Uterus (tissue), 4 donors: Measurements from ENCODE around the gene LTB4R2. TPM values are rescaled to one million over a fixed set of nuclear protein-coding genes. Genes with fewer than 3 reads are reported as not detected.

Experiments used
- DNase-seq, 2 donors: peaks; one replicate each; pipeline ENCODE4 v3.0.0-alpha.2; 2019 to 2020
- H3K27ac ChIP-seq, 2 donors: fragments of 200-600 bp; sonication (generic); 1 replicate in 1 of 2; 2 replicates in 1 of 2; pipeline ENCODE4 v1.5.1; 2016 to 2018
- H3K27me3 ChIP-seq, 2 donors: fragments of 200-600 bp; sonication (generic); one replicate each; pipeline ENCODE4 v1.5.1; 2018 to 2019; ENCODE audit warnings: control low read depth in 1 of 2
- H3K36me3 ChIP-seq, 2 donors: fragments of 200-600 bp; sonication (generic); one replicate each; pipeline ENCODE4 v1.5.1; 2019; ENCODE audit warnings: control low read depth in 1 of 2
- H3K4me1 ChIP-seq, 2 donors: fragments of 200-600 bp; sonication (generic); one replicate each; pipeline ENCODE4 v1.5.1; 2018 to 2019; ENCODE audit warnings: control low read depth in 1 of 2
- H3K4me3 ChIP-seq, 2 donors: fragments of 200-600 bp; sonication (generic); 1 replicate in 1 of 2; 2 replicates in 1 of 2; pipeline ENCODE4 v1.5.1; 2018 to 2019; ENCODE audit warnings: mild to moderate bottlenecking in 1 of 2
- H3K9me3 ChIP-seq, 2 donors: fragments of 200-600 bp; sonication (generic); one replicate each; pipeline ENCODE4 v1.5.1; 2019; ENCODE audit warnings: control low read depth in 1 of 2
- POLR2A ChIP-seq, 2 donors: fragments of 450-650 bp; IDR thresholded peaks; one replicate each; pipeline ENCODE4 v1.6.1; 2016; ENCODE audit warnings: antibody characterized with exemption in 2 of 2, mild to moderate bottlenecking in 1 of 2, moderate library complexity in 1 of 2
- intact Hi-C: fragments of 100-400 bp; cut with DNase I; formaldehyde crosslinking; loops from one replicate; pipeline ENCODE4 v1.15.1; 2023; ENCODE audit warnings: low total_unique reads
- total RNA-seq, 4 donors: library from RNA; depleted of rRNA in 3 of 4; stranded (reverse); fragments of >200 nt in 3 of 4; gene quantifications; one replicate each; pipeline versions ENCODE4 v1.1.0 to v1.2.4, GENCODE V29; 2014 to 2023
- TF ChIP-seq, protein P1 (sequence below), 4 experiments: fragments of 200-600 bp in 2 of 4; fragments of 450-650 bp in 2 of 4; sonication (generic) in 2 of 4; IDR thresholded peaks; one replicate each; pipeline ENCODE4 v1.5.1; 2016 to 2019; ENCODE audit warnings: antibody characterized with exemption in 4 of 4, mild to moderate bottlenecking in 2 of 4, moderate library complexity in 1 of 4
- donor health status: DM: yes; HTN: yes; CAD: no.

LTB4R2 gene
- total RNA-seq, 4 donors from 2014 or later: 1.0 to 7.1 (median 5.6) TPM; not detected in 1

DNA sequence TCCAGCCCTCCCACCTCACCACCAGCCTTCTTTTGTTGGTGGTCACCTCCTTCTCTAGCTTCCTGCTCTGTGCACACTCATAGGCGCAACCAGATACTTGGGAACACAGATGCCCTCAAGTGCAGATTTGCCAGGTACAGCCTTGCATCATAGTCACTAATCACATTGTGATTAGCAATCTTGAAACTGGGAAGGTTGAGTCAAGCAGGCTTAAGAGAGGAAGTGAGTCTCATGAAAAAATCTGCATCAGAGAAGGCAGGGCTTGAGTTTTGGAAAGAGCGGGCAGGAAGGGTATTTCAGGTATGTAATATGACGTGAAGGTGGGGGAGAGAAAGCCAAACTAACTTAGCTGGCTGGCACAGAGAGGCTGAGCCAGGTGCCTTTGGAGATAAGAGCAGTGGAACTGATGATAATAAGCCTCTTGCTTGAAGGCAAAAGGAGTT, 35.8 kb upstream of the LTB4R2 start:
- no peaks in the 10 kb centered on the region for H3K27me3 ChIP-seq
- no peaks in the 10 kb centered on the region for H3K36me3 ChIP-seq
- H3K4me3 ChIP-seq: no peak overlapping the region
- no peak for DNase-seq
- TF ChIP-seq, protein P1, sequence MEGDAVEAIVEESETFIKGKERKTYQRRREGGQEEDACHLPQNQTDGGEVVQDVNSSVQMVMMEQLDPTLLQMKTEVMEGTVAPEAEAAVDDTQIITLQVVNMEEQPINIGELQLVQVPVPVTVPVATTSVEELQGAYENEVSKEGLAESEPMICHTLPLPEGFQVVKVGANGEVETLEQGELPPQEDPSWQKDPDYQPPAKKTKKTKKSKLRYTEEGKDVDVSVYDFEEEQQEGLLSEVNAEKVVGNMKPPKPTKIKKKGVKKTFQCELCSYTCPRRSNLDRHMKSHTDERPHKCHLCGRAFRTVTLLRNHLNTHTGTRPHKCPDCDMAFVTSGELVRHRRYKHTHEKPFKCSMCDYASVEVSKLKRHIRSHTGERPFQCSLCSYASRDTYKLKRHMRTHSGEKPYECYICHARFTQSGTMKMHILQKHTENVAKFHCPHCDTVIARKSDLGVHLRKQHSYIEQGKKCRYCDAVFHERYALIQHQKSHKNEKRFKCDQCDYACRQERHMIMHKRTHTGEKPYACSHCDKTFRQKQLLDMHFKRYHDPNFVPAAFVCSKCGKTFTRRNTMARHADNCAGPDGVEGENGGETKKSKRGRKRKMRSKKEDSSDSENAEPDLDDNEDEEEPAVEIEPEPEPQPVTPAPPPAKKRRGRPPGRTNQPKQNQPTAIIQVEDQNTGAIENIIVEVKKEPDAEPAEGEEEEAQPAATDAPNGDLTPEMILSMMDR (IDR thresholded peaks at IDR 0.05): no peak
- TF ChIP-seq POLR2A (IDR thresholded peaks at IDR 0.05): no peak
- no peak overlapping the region for H3K27ac ChIP-seq
- no peaks in the 10 kb centered on the region for H3K4me1 ChIP-seq
- intact Hi-C loops: no loop called here
- no peaks in the 10 kb centered on the region for H3K9me3 ChIP-seq

DNA sequence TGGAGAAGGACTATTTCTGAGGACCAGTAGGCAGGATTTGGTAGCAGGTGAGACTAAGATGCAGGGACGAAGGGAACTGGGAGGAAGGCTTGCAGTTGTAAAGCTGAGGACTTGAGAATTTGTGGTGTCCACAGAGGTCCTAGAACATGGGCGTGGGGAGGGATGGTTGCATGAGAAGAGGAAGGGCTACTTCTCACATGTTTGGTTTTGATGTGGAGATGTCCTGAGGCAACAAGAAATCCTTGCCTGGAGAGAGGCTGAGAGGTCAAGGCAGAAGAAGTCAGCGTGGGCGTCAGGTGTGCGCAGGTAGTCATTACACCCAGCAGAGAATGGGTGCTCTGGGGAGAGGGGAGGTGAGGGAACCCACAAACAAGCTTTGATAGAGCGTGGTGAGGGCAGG, 32.9 kb upstream of the LTB4R2 start:
- Histone ChIP-seq H3K27me3 (no peaks in the 10 kb centered on the region), H3K4me1 (no peaks in the 10 kb centered on the region), H3K9me3 (no peaks in the 10 kb centered on the region), H3K4me3 (no peak overlapping the region), H3K36me3 (no peaks in the 10 kb centered on the region), H3K27ac (no peak overlapping the region)
- intact Hi-C loops: no loop called here
- no peak for TF ChIP-seq POLR2A (IDR thresholded peaks at IDR 0.05)
- TF ChIP-seq, protein P1 (IDR thresholded peaks at IDR 0.05): no peak
- DNase-seq: no peak

DNA sequence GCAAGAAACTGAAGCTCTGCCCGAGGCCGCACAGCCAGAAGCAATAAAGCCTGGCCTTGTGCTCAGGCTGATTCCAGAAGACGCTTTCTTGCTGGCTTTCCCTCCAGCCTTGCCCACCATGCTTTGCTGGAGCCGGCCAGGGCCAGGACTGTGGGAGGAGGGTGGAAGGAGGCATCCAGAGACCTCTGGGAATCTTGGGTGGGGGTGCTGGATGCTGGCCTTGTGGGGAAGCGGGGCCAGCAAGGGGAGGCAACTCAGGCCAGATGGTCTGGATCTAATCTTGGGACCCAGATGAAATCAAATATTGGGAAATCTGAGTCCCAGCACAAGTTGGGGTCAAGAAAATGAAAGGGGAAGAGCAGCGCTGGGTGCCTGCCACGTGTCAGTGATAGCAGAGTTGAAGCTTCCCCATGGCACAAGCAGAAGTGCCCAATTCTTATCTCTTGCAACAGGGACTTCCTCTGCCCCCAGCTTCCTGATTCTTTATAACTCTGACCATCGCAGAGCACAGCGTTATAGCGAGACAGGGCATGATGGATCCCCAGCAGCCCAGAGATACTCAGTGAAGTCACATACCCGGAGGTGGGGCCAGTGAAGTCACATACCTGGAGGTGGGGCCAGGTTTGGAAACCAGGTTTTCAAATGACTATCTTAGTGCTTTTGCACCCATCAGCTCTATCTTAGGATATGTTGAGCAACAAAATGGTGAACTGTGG, 32.2 kb upstream of the LTB4R2 start:
- no peak overlapping the region for H3K27ac ChIP-seq
- DNase-seq: no peak
- no peak overlapping the region for H3K4me3 ChIP-seq
- no peaks in the 10 kb centered on the region for H3K9me3 ChIP-seq
- intact Hi-C loops: no loop called here
- no peaks in the 10 kb centered on the region for H3K27me3 ChIP-seq
- no peak for TF ChIP-seq POLR2A (IDR thresholded peaks at IDR 0.05)
- TF ChIP-seq, protein P1 (IDR thresholded peaks at IDR 0.05): no peak
- no peaks in the 10 kb centered on the region for H3K4me1 ChIP-seq
- H3K36me3 ChIP-seq: no peaks in the 10 kb centered on the region

DNA sequence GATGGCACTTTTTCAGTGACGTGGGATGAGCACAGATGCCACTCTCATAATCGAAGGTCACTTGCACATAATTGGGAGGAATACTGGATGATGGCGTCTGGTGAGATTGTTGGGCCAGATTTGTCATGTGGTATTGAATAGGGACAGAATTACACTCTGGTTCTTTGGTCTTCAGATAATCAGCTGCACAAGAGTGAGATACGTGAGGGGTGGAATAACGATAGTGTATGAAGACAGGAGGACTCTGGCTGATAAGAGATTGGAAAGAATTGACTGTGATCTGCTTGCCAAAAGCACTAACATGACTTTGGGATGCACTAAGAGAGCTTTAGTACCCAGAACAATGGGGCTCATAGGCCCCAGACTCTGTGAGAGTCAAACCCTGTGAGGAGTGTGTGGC, 31.5 kb upstream of the LTB4R2 start:
- Histone ChIP-seq H3K36me3 (no peaks in the 10 kb centered on the region), H3K9me3 (no peaks in the 10 kb centered on the region), H3K4me1 (no peaks in the 10 kb centered on the region), H3K4me3 (no peak overlapping the region), H3K27ac (no peak overlapping the region), H3K27me3 (no peaks in the 10 kb centered on the region)
- no peak for DNase-seq
- intact Hi-C loops: no loop called here
- TF ChIP-seq POLR2A (IDR thresholded peaks at IDR 0.05): no peak
- TF ChIP-seq, protein P1 (IDR thresholded peaks at IDR 0.05): no peak

DNA sequence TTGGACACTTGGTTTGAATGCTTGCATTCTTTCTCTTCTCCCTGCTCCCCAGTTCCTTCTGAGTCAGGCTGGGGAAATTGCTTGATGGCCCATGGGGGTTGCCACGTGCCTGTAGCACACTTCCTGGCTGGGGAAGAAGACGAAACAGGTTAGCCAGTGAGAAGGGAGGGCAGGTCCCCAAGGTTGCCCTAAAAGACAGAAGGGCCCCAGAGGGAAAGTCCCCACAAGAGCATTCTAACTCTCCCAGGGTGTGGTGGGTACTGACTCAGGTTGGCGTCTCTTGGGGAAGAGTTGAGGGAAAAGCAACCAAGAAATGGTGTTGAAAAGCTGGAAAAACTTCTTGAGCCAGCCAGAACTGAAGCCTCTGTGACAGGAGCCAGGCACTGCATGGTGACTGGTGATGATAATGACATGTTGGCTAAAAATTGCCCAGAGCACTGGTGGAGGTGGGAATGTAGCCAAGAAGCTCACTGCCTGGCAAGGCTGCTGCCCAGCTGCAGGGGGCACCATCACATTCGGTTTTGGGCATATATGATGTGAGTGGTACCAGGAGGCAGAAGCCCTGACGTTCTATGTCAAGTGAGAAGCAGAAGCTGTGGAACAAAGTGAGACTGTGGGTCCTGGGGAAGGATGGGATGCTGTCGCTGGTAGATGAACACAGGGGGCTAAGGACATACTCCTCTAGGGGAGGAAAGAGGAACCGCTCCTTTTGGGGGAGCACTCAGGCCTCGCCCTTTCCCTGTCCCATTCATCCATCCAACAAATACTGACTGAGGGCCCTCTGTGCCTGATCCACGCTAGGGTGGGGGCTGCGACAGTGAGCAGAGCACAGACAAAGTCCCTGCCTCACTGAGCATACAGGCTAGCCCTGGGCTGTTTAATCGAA, 30.4 kb upstream of the LTB4R2 start:
- Histone ChIP-seq H3K4me3 (no peak overlapping the region), H3K27me3 (no peaks in the 10 kb centered on the region), H3K9me3 (no peaks in the 10 kb centered on the region), H3K36me3 (no peaks in the 10 kb centered on the region), H3K27ac (no peak overlapping the region), H3K4me1 (no peaks in the 10 kb centered on the region)
- no peak for DNase-seq
- TF ChIP-seq POLR2A (IDR thresholded peaks at IDR 0.05): no peak
- TF ChIP-seq, protein P1 (IDR thresholded peaks at IDR 0.05): no peak
- intact Hi-C loops: no loop called here
